H7 (cell line): ENCODE results near the gene GPC5. TPM values are rescaled to one million over a fixed set of nuclear protein-coding genes. Genes with fewer than 3 reads are reported as not detected.

Source experiments
- DNase-seq: peaks from one replicate; pipeline ENCODE4 v3.0.0; 2012
- H3K27me3 ChIP-seq: 2 replicates; pipeline ENCODE4 v1.6.0; 2011; ENCODE audit warnings: mild to moderate bottlenecking, low read length; ENCODE audit not compliant: control insufficient read depth, insufficient read depth
- H3K36me3 ChIP-seq: replicated peaks from 2 replicates; pipeline ENCODE4 v1.5.1; 2011; ENCODE audit warnings: low read length; ENCODE audit not compliant: control insufficient read depth, insufficient read depth
- H3K4me3 ChIP-seq: 2 replicates; pipeline ENCODE4 v1.5.1; 2011; ENCODE audit warnings: low read depth, mild to moderate bottlenecking, control low read depth, low read length, moderate library complexity; ENCODE audit not compliant: insufficient read depth
- total RNA-seq: library from RNA; depleted of rRNA; stranded (reverse); fragments of >200 nt; shearing (Covaris generic); gene quantifications from 2 replicates; pipeline ENCODE4 v1.2.3, GENCODE V29; 2014

The GPC5 gene
- total RNA-seq, 1 experiment from 2014 or later, result 0.07 TPM

DNA sequence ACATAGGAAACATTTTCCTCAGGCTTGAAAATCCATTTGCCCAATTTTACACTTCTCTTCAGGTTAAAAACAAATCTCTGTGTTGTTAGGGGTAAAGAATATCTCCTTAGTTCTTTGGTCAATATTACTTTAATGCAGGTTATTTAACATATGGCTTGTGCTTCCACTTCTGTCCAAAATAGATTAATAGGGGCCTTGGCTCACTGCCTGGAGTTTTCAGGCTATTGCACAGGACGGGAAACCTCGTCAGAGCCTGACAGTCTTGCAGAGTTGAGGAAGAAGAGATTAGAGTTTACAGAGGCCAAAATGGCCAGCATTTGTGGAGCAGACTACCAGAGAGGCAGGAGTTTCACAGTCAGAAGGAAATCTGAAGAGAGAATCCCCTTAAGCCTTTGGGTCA is 964.3 kb downstream of the GPC5 start:
- Histone ChIP-seq H3K36me3 (no peaks in the 10 kb centered on the region), H3K4me3 (no peak overlapping the region), H3K27me3 (no peaks in the 10 kb centered on the region)
- DNase-seq, result no peak

DNA sequence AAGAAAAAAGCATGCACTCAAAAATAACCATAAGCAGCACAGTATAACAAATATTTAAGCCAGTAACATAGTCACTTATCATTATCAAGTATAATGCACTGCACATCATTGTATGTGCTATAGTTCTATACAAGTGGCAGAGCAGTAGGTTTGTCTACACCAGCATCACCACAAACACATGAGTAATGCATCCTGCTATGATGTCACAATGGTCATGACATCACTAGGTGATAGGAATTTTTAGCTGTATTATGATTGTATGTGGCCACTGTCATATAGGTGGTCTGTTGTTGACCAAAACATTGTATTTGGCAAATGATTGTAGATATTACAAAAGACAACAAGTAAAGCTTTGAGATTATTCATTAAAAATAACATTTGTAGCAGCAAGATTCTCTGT is 967.5 kb downstream of the GPC5 start:
- no peak overlapping the region for H3K4me3 ChIP-seq
- no peaks in the 10 kb centered on the region for H3K36me3 ChIP-seq
- no peaks in the 10 kb centered on the region for H3K27me3 ChIP-seq
- DNase-seq, result no peak

DNA sequence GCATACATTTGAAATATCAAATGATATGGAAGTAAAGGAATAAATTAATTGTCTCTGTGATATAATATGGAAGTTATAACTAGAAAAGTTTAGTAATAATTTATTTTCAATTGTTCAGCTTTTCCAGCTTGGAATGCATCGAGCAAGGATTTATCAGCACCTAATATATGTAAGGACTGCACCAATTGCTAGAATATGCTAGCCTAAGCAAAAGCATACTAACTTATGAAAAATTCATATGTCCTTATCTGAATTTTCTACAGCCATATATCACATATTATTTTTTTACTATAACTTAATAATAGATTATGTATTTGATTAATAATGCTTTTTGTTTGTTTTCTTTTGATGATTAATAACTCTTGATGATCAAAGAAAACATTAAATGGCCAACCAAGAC is 979.0 kb downstream of the GPC5 start:
- no peaks in the 10 kb centered on the region for H3K27me3 ChIP-seq
- no peaks in the 10 kb centered on the region for H3K36me3 ChIP-seq
- H3K4me3 ChIP-seq, result no peak overlapping the region
- no peak for DNase-seq

DNA sequence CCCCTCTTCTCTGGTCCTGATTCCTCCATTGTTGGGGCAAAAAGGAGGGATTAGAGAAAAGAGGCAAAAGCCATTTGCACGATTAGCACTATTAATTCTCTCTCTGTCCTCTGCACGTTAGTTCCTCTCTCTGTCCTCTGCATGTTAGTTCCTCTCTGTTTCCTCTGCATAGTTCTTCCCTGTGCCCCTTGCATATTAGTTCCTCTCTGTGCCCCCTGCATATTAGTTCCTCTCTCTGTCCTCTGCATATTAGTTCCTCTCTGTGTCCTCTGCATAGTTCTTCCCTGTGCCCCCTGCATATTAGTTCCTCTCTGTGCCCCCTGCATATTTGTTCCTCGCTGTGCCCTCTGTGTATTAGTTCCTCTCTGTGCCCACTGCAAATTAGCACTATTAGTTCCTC is 981.0 kb downstream of the GPC5 start:
- H3K27me3 ChIP-seq, result no peaks in the 10 kb centered on the region
- H3K36me3 ChIP-seq, result no peaks in the 10 kb centered on the region
- no peak for DNase-seq
- H3K4me3 ChIP-seq, result no peak overlapping the region

DNA sequence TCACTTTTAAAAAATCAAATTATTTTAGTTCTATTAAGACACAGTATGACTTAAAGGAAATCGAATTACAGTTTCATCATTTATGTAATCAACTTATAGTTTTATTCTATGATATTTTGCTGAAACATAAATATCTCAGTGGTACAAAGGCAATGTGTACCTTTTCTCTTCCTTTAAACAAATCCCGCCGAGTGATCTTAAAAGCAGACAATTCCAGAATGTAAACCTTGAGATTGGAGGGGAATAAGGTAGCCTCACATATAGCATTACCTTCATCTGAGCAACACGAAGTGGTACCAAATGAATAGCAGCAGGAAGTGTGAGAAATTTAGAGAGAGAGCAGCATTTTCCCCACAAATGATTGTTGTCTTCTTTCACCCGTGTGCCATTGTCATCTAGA is 986.0 kb downstream of the GPC5 start:
- H3K27me3 ChIP-seq, result no peaks in the 10 kb centered on the region
- no peak for DNase-seq
- no peaks in the 10 kb centered on the region for H3K36me3 ChIP-seq
- H3K4me3 ChIP-seq, result no peak overlapping the region

DNA sequence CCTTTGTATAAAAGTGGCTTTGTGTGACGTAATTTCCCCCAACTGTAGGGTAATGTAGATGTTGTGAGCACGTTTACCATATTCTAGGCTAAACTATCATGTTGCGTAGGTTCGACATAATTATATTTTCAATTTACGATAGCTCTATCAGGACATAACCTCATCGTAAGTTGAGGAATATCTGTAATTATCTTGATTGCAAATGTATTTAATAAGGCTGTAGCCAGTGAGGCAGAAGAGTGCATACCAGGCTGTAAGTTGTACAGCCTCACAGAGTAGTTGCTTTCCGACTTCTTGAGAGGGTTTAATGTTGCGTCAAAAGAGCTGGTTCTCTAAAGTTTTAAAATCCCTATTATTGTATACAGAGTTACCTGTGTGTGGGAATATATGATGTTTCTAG is 988.8 kb downstream of the GPC5 start:
- Histone ChIP-seq H3K36me3 (no peaks in the 10 kb centered on the region), H3K4me3 (no peak overlapping the region), H3K27me3 (no peaks in the 10 kb centered on the region)
- DNase-seq, result no peak

DNA sequence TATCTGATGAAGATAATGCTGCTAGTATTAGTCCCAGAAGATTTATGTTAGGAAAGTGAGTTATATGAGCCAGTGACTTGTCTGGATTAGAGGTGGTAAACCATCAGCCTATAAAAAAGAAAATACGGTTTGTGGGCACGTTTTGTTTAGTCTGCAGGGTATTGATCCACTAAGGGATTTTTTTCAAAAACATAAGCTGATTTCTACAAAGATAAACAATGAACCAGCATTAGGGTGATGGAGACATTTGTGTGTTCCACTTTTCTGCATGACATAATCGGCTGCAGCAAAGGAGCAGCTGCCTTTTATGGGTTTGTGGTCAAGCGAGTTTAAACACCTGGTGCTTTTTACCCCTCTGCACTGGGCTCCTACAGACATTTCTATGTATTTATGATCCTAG is 991.8 kb downstream of the GPC5 start:
- no peaks in the 10 kb centered on the region for H3K36me3 ChIP-seq
- no peaks in the 10 kb centered on the region for H3K27me3 ChIP-seq
- H3K4me3 ChIP-seq, result no peak overlapping the region
- DNase-seq, result no peak

DNA sequence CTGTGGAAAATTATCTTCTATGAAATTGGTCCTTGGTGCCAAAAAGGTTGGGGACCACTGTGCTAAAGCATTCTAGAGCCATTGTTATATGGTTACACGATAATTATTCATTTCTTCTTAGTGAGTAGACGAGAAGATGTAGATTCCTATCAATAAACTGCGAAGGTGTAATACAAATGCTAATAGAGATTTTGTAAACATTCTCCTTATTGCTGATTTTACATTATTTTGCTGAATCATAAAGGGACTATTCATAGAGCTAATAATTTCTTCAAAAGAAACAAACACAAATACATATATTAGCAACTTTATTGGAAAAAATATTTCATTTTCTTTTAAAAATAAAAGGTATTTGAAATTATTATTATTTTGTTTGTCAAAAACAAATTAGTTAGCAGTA is 1005.2 kb downstream of the GPC5 start:
- Histone ChIP-seq H3K4me3 (no peak overlapping the region), H3K27me3 (no peaks in the 10 kb centered on the region), H3K36me3 (no peaks in the 10 kb centered on the region)
- no peak for DNase-seq

DNA sequence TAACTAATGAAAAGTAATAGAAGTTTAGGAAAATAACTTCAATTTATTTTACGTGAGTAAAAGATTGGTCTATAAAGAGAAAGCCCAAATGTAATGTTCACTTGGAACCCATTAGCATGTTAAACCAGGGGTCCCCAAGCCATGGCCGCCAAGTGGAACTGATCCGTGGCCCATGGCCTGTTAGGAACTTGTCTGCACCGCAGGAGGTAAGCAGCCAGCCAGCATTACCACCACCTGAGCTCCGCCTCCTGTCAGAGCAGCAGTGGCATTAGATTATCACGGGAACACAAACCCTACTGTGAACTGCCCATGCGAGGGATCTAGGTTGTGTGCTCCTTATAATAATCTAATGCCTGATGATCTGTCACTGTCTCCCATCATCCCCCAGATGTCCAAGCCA is 1009.4 kb downstream of the GPC5 start:
- no peak for DNase-seq
- Histone ChIP-seq H3K27me3 (no peaks in the 10 kb centered on the region), H3K36me3 (no peaks in the 10 kb centered on the region), H3K4me3 (no peak overlapping the region)

DNA sequence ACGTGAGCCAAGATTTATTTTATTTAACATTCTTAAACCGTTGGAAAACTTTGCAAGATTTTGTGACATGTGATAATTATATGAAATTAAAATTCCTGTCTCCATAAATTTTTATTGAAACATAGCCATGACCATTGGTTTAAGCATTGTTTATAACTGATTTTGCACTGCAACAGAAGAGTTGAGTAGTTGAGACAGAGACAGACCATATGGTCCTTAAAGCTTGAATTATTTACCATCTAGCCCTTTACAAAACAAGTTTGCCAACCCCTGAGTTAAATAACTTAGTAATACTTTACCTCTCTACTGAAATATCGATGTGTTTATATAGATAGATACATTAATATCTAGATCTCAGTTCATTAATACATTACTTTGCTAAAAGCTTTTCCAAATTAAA is 1014.1 kb downstream of the GPC5 start:
- Histone ChIP-seq H3K36me3 (no peaks in the 10 kb centered on the region), H3K27me3 (no peaks in the 10 kb centered on the region; the same call in 1 of the 2 replicates), H3K4me3 (no peak overlapping the region)
- DNase-seq, result no peak

DNA sequence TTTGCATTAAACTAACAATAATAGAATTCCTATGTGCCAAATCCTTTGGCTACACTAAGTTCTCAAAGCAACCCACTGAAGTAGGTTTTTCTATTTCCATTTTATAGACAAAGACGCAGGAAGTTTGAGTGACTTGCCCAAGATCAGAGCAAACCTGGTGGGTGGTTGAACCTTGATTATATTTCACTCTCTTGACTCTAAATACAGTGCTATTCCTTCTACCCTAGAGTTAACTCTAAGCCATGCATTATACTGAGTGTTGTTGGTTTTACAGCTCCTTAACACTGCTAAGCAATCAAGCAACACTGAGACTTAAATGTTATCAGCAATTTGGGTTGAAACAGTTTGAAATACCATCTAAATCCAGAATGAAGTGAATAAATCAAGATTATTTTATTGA is 1014.6 kb downstream of the GPC5 start:
- Histone ChIP-seq H3K36me3 (no peaks in the 10 kb centered on the region), H3K4me3 (no peak overlapping the region), H3K27me3 (no peaks in the 10 kb centered on the region; the same call in 1 of the 2 replicates)
- no peak for DNase-seq

DNA sequence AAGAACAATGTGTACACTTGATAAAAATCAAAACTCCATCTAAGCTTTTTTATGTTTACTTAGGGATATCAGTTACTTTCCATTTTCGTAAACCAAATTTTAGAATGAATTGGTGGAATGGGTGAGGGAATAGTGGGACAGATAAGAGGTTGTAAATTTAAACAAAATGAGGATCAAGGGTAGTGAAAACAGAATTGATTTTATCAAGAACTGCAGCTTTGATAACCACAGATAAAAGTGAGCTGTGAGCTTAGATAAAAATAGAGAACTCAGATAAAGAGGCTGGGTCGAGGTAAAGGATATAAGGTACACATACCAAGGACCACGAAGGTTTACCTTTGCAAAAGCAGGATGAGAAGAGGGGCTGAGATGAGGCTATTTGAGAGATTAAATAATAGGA is 1015.0 kb downstream of the GPC5 start:
- no peak for DNase-seq
- H3K36me3 ChIP-seq, result no peaks in the 10 kb centered on the region
- no peak overlapping the region for H3K4me3 ChIP-seq
- no peaks in the 10 kb centered on the region; the same call in 1 of the 2 replicates for H3K27me3 ChIP-seq

DNA sequence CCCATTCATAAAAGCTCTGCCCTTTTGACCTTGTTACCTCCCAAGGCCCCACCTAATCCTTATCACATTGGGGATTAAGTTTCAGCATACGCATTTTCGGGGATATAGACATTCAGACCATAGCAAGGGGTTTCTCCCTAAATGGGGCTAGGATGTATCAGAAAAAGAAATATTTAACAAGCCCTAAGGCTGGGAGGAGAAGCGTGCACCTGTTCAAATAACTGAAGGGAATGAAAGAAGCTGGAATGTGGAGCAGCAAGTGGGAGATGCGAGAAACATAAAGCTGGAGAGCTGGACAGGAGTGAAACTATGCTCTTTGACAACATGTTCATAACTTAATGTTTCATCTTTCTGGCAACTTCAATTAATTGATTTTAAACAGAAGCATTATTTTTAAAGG is 1016.4 kb downstream of the GPC5 start:
- DNase-seq, result no peak
- Histone ChIP-seq H3K27me3 (no peaks in the 10 kb centered on the region; the same call in 1 of the 2 replicates), H3K36me3 (no peaks in the 10 kb centered on the region), H3K4me3 (no peak overlapping the region)

DNA sequence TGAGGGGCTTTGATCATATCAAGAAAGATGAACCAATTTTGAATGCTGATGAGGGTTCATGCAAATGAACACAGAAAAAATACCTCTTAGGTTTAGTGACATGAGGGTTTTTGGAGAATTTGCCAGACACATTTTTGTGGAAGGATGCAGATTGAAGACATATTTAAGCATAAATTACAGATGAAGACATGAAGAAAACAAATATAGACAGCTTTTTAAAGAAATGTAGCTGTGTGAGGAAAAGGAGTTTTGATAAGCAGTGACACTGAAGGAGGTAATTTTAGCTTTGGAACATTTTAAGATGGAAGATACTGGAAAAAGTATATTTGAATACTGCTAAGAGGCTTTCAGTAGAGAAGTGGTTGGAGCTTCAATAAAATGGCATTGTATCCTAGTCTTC is 1017.4 kb downstream of the GPC5 start:
- Histone ChIP-seq H3K36me3 (no peaks in the 10 kb centered on the region), H3K4me3 (no peak overlapping the region), H3K27me3 (no peaks in the 10 kb centered on the region; the same call in 1 of the 2 replicates)
- DNase-seq, result no peak

DNA sequence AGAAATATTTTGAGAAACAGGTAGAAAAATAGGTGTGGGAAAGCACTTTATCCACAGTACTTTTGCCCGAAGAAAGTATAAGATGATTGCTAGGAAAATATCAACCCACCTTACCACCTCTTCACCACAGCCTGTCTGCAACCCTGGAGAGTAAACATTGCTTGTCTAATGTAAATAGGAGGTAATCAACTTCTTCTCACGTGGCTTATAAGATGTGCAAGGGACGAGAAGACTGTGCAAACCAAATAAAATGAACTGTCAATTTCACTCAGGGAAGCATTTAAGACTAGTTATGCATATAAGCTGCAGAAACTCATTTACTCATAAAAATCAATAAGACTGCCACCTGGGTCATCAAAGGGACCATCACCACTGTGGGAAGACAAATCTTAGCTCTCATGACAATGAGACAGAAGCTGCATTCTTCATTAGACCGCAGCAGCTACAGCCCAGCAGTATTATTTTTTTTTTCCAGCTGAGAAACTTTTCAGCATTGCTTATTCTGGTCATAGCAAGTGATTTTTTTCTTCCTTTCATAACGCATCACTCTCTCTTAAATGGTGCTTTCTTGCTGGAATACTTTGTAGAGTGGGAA is 1020.5 kb downstream of the GPC5 start:
- Histone ChIP-seq H3K27me3 (no peaks in the 10 kb centered on the region; the same call in 1 of the 2 replicates), H3K36me3 (no peaks in the 10 kb centered on the region), H3K4me3 (no peak overlapping the region)
- no peak for DNase-seq

DNA sequence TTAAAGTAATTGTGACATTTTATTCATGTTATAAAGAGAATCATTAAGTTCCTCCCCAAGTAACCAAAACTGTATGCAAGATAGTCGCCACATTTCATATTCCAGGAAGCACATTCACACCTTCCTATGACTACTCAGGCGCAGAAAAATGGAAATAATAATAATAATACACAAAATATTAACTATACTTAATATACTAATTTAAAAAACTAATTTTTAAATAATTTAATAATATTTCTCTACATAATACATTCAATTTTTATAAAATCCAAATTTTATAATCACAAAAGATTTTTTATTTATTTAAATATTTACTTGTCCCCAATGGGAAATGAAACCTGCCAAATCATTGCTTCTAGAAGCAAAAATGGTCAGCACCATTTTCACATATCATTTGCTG is 1030.8 kb downstream of the GPC5 start:
- Histone ChIP-seq H3K36me3 (no peaks in the 10 kb centered on the region), H3K27me3 (no peaks in the 10 kb centered on the region), H3K4me3 (no peak overlapping the region)
- no peak for DNase-seq
